OCI-LY7 (cell line): Measurements from ENCODE around the gene AK2.
"Not testable (repeated sequence)": the region's sequence is repeated elsewhere in the genome, so short reads cannot be mapped to it uniquely, and the experiment has no call there.

Source experiments
- EZH2phosphoT487 ChIP-seq: fragments of 200-600 bp; sonication (generic); IDR thresholded peaks from 2 replicates; pipeline ENCODE4 v1.6.1; 2018; ENCODE audit warnings: low read depth, borderline replicate concordance, mild to moderate bottlenecking, mixed run types, antibody characterized with exemption, low read length, moderate library complexity, mixed read lengths
- TF ChIP-seq, protein P1 (sequence below): fragments of 200-600 bp; sonication (generic); conservative IDR thresholded peaks from 2 replicates; pipeline ENCODE4 v1.5.1; 2014; ENCODE audit warnings: mild to moderate bottlenecking, antibody characterized with exemption, low read length, moderate library complexity, mixed read lengths

DNA sequence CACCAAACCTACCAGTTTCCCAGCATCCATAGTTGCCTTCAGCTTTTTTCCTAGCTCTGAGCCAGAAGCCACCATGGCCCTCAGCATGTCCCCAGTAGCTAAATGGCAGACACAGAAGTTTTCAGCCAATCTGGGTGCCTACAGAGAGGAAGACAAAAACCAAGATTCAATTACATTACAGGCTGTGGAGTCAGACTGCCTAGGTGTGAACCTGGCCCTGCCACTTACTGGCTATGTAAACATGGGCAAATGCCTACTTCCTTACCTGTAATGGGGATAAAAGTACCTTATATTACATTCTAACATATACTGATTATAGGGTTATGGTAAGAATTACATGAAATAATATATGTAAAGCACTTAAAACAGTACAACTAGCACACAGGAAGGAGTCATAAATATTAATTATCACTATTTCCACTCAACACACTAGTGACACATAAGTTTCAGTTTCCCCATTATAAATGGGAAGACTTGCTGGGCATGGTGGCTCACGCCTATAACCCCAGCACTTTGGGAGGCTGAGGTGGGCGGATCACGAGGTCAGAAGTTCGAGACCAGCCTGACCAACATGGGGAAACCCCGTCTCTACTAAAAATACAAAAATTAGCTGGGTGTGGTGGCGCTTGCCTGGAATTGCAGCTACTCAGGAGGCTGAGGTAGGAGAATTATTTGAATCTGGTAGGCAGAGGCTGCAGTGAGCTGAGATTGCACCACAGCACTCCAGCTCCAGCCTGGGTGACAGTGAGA is 12.1 kb downstream of the AK2 start:
- TF ChIP-seq, protein P1, sequence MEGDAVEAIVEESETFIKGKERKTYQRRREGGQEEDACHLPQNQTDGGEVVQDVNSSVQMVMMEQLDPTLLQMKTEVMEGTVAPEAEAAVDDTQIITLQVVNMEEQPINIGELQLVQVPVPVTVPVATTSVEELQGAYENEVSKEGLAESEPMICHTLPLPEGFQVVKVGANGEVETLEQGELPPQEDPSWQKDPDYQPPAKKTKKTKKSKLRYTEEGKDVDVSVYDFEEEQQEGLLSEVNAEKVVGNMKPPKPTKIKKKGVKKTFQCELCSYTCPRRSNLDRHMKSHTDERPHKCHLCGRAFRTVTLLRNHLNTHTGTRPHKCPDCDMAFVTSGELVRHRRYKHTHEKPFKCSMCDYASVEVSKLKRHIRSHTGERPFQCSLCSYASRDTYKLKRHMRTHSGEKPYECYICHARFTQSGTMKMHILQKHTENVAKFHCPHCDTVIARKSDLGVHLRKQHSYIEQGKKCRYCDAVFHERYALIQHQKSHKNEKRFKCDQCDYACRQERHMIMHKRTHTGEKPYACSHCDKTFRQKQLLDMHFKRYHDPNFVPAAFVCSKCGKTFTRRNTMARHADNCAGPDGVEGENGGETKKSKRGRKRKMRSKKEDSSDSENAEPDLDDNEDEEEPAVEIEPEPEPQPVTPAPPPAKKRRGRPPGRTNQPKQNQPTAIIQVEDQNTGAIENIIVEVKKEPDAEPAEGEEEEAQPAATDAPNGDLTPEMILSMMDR, result not testable (repeated sequence)
- not testable (repeated sequence) for TF ChIP-seq EZH2phosphoT487
